A549 (cell line): ENCODE results near the gene NRIP3. TPM values are rescaled to one million over a fixed set of nuclear protein-coding genes. Genes with fewer than 3 reads are reported as not detected.

Experiments
- ATAC-seq, 2 experiments: fragments of 200-7000 bp in 1 of 2; fragments of >200 bp in 1 of 2; cut with Nextera tagmentation in 1 of 2; cut with Tn5 transposase in 1 of 2; 3 replicates each; pipeline versions ENCODE4 v1.8.0 to v1.9.1; 2018 to 2020; ENCODE audit warnings: mild to moderate bottlenecking in 1 of 2, moderate library complexity in 1 of 2
- CTCF ChIA-PET: fragments of 300-600 bp; sonication (Branson Sonifier 250); formaldehyde crosslinking; extraction: SDS; loops from one replicate; lab custom pipeline; 2021; ENCODE audit warnings: antibody characterized with exemption, inconsistent platforms; lab: Yijun Ruan, JAX
- POLR2A ChIA-PET: fragments of 350-600 bp; formaldehyde crosslinking; extraction: SDS; loops from one replicate; lab custom pipeline; 2021; ENCODE audit warnings: antibody characterized with exemption, inconsistent platforms; lab: Yijun Ruan, JAX
- DNase-seq, 2 experiments: peaks; one replicate each; pipeline versions ENCODE4 v3.0.0 to v3.0.0-alpha.2; 2011 to 2016; ENCODE audit warnings: low read depth in 1 of 2, low spot score in 1 of 2
- FAIRE-seq: peaks from 2 replicates; lab custom pipeline; 2011; peaks lifted over from hg19 to GRCh38; lab: Jason Lieb, UNC
- H3K27ac ChIP-seq, 2 experiments: fragments of >200 bp; sonication (Bioruptor Twin); formaldehyde crosslinking; 3 replicates each; pipeline ENCODE4 v1.5.1; 2016 to 2017
- H3K4me1 ChIP-seq: fragments of >200 bp; sonication (Bioruptor Twin); formaldehyde crosslinking; 3 replicates; pipeline ENCODE4 v1.6.1; 2016
- H3K4me2 ChIP-seq: fragments of >200 bp; sonication (Bioruptor Twin); formaldehyde crosslinking; 3 replicates; pipeline ENCODE4 v1.6.1; 2016
- H3K4me3 ChIP-seq: fragments of >200 bp; sonication (Bioruptor Twin); formaldehyde crosslinking; 3 replicates; pipeline ENCODE4 v1.5.1; 2016
- H3K9me3 ChIP-seq: fragments of >200 bp; sonication (Bioruptor Twin); formaldehyde crosslinking; 3 replicates; pipeline ENCODE4 v1.6.1; 2016
- BHLHE40 ChIP-seq: IDR thresholded peaks from 2 replicates; pipeline ENCODE4 v1.6.1; 2012; ENCODE audit warnings: low read depth, low read length, inconsistent platforms
- EHF ChIP-seq: fragments of 250-450 bp; sonication (Bioruptor Pico); IDR thresholded peaks from 2 replicates; pipeline ENCODE4 v1.5.0; 2020; ENCODE audit warnings: mild to moderate bottlenecking
- ESRRA ChIP-seq: fragments of 150-350 bp; IDR thresholded peaks from 2 replicates; pipeline ENCODE4 v1.6.1; 2014; ENCODE audit warnings: mild to moderate bottlenecking, low read length, borderline replicate concordance
- FOSB ChIP-seq: fragments of 250-450 bp; sonication (Bioruptor Pico); IDR thresholded peaks from 2 replicates; pipeline ENCODE4 v1.5.0; 2020; ENCODE audit warnings: mild to moderate bottlenecking, moderate library complexity
- GATA3 ChIP-seq: IDR thresholded peaks from 2 replicates; pipeline ENCODE4 v1.6.1; 2012; ENCODE audit warnings: borderline replicate concordance
- HEYL ChIP-seq: fragments of 250-450 bp; sonication (Bioruptor Pico); IDR thresholded peaks from 2 replicates; pipeline ENCODE4 v1.8.0; 2021; ENCODE audit warnings: mild to moderate bottlenecking, moderate library complexity
- POLR2AphosphoS2 ChIP-seq: conservative IDR thresholded peaks from 2 replicates; pipeline ENCODE4 v1.6.1; 2012; ENCODE audit warnings: low read length, improper control_type of control experiment, inconsistent platforms
- RAD21 ChIP-seq, 2 experiments: fragments of >200 bp in 1 of 2; sonication (Bioruptor Twin) in 1 of 2; formaldehyde crosslinking in 1 of 2; IDR thresholded peaks in 1 of 2; conservative IDR thresholded peaks in 1 of 2; 2 replicates in 1 of 2; 3 replicates in 1 of 2; pipeline ENCODE4 v1.6.1; 2012 to 2018; ENCODE audit warnings: inconsistent platforms in 1 of 2
- RARB ChIP-seq: fragments of 250-450 bp; sonication (Bioruptor Pico); IDR thresholded peaks from 2 replicates; pipeline ENCODE4 v1.8.0; 2021; ENCODE audit warnings: mild to moderate bottlenecking, moderate library complexity
- RCOR1 ChIP-seq: fragments of 150-350 bp; IDR thresholded peaks from 2 replicates; pipeline ENCODE4 v1.6.1; 2014; ENCODE audit warnings: antibody characterized with exemption, low read length, low read depth
- RNF2 ChIP-seq: fragments of 200-600 bp; sonication (generic); IDR thresholded peaks from 2 replicates; pipeline ENCODE4 v1.6.1; 2016; ENCODE audit warnings: low read depth, mild to moderate bottlenecking, antibody characterized with exemption, moderate library complexity, borderline replicate concordance
- SMC3 ChIP-seq: fragments of >200 bp; sonication (Bioruptor Twin); formaldehyde crosslinking; IDR thresholded peaks from 3 replicates; pipeline ENCODE4 v1.6.1; 2018; ENCODE audit warnings: inconsistent platforms
- TFCP2L1 ChIP-seq: fragments of 250-450 bp; sonication (Bioruptor Pico); IDR thresholded peaks from 2 replicates; pipeline ENCODE4 v1.5.0; 2021; ENCODE audit warnings: mild to moderate bottlenecking
- ZC3H11A ChIP-seq: fragments of 450-650 bp; IDR thresholded peaks from 2 replicates; pipeline ENCODE4 v1.6.1; 2014; ENCODE audit warnings: antibody characterized with exemption, mild to moderate bottlenecking
- ZSCAN20 ChIP-seq: fragments of 250-450 bp; sonication (Bioruptor Pico); IDR thresholded peaks from 2 replicates; pipeline ENCODE4 v1.8.0; 2022; ENCODE audit warnings: mild to moderate bottlenecking, moderate library complexity
- WGBS: methylation state at CpG from one replicate; pipeline ENCODE4 v1.1.6; 2017; ENCODE audit errors: missing lambda C conversion rate; 5-methylcytosine and 5-hydroxymethylcytosine counted together
- polyA plus RNA-seq, 4 experiments: library from polyadenylated mRNA; depleted of rRNA in 3 of 4; stranded (reverse); fragments of >200 nt; fragmentation: RNase III in 1 of 4; extraction: RNeasy Plus Mini Kit Qiagen cat#74134 plus additional on column Dnase treatment in 1 of 4; gene quantifications; 2 replicates in 3 of 4; 3 replicates in 1 of 4; pipeline ENCODE4 v1.2.3, GENCODE V29; 2011 to 2017
- TF ChIP-seq, protein P1 (sequence below): fragments of >200 bp; sonication (Bioruptor Twin); formaldehyde crosslinking; IDR thresholded peaks from 3 replicates; pipeline ENCODE4 v1.5.1; 2016
- TF ChIP-seq, protein P2 (sequence below): IDR thresholded peaks from 2 replicates; pipeline ENCODE4 v1.6.1; 2012
- TF ChIP-seq, protein P3 (sequence below): fragments of 150-350 bp; IDR thresholded peaks from 2 replicates; pipeline ENCODE4 v1.6.1; 2014; ENCODE audit warnings: low read depth, mild to moderate bottlenecking, low read length
- TF ChIP-seq, protein P4 (sequence below): fragments of 200-600 bp; sonication (generic); IDR thresholded peaks from 2 replicates; pipeline ENCODE4 v1.6.1; 2016; ENCODE audit warnings: antibody characterized with exemption, mild to moderate bottlenecking, moderate library complexity

Gene NRIP3
- polyA plus RNA-seq, 2 of the 4 experiments (the other 2 are of a cell fraction): 0.49 to 1.0 TPM

DNA sequence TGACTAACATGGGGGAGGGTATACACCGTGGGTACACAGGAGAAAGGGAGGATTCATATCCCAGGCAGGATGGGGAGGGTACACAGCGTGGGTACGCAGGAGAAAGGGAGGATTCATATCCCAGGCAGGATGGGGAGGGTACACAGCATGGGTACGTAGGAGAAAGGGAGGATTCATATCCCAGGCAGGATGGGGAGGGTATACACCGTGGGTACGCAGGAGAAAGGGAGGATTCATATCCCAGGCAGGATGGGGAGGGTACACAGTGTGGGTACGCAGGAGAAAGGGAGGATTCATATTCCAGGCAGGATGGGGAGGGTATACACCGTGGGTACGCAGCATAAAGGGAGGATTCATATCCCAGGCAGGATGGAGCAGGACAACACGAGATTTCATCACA is 36.6 kb upstream of the NRIP3 start:
- ATAC-seq (no peak), FAIRE-seq (no peak), DNase-seq (no peak)
- H3K9me3 ChIP-seq: peaks cover 22% of the 10 kb centered on the region
- TF ChIP-seq TFCP2L1: no peak
- TF ChIP-seq, protein P1, sequence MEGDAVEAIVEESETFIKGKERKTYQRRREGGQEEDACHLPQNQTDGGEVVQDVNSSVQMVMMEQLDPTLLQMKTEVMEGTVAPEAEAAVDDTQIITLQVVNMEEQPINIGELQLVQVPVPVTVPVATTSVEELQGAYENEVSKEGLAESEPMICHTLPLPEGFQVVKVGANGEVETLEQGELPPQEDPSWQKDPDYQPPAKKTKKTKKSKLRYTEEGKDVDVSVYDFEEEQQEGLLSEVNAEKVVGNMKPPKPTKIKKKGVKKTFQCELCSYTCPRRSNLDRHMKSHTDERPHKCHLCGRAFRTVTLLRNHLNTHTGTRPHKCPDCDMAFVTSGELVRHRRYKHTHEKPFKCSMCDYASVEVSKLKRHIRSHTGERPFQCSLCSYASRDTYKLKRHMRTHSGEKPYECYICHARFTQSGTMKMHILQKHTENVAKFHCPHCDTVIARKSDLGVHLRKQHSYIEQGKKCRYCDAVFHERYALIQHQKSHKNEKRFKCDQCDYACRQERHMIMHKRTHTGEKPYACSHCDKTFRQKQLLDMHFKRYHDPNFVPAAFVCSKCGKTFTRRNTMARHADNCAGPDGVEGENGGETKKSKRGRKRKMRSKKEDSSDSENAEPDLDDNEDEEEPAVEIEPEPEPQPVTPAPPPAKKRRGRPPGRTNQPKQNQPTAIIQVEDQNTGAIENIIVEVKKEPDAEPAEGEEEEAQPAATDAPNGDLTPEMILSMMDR: no peak
- no peak for TF ChIP-seq POLR2AphosphoS2
- TF ChIP-seq FOSB (CRISPR knock-in tag): no peak
- ChIA-PET POLR2A (no interaction called here), CTCF (no interaction called here)
- 15% methylated on average over 8 of the region's 10 CpGs for WGBS
- H3K4me2 ChIP-seq: no peak overlapping the region
- H3K4me1 ChIP-seq: no peaks in the 10 kb centered on the region
- no peak overlapping the region for H3K27ac ChIP-seq
- no peak overlapping the region for H3K4me3 ChIP-seq

DNA sequence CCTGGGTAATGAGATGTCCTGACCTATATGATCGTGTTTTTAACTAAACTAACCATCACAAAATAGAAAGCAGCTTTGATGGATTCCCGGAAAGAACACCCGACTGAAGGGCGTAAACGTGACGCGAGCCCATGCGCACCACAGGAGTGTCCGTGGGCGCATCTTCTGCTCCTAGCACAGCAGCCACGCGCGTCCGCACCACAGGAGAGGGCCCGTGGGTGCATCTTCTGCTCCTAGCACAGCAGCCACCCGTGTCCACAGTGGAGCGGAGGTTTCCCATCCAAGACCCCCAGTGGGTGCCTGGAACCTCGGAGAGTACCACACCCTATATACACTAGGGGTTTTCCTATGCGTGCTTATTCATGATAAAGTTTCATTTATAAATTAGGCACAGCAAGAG is 36.1 kb upstream of the NRIP3 start:
- DNase-seq: no peak
- POLR2A ChIA-PET: no interaction called here
- TF ChIP-seq RARB (CRISPR knock-in tag) (no peak), FOSB (CRISPR knock-in tag) (no peak), RNF2 (no peak), ESRRA (no peak), BHLHE40 (no peak), HEYL (CRISPR knock-in tag) (no peak), ZSCAN20 (CRISPR knock-in tag) (no peak), TFCP2L1 (no peak), RCOR1 (no peak), RAD21 (conservative IDR thresholded peaks at IDR 0.05 in 1 of 2, IDR thresholded peaks at IDR 0.05 in 1 of 2) (no peak), GATA3 (no peak), EHF (no peak), SMC3 (no peak), ZC3H11A (no peak)
- TF ChIP-seq, protein P2, sequence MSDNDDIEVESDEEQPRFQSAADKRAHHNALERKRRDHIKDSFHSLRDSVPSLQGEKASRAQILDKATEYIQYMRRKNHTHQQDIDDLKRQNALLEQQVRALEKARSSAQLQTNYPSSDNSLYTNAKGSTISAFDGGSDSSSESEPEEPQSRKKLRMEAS: no peak
- TF ChIP-seq, protein P3, sequence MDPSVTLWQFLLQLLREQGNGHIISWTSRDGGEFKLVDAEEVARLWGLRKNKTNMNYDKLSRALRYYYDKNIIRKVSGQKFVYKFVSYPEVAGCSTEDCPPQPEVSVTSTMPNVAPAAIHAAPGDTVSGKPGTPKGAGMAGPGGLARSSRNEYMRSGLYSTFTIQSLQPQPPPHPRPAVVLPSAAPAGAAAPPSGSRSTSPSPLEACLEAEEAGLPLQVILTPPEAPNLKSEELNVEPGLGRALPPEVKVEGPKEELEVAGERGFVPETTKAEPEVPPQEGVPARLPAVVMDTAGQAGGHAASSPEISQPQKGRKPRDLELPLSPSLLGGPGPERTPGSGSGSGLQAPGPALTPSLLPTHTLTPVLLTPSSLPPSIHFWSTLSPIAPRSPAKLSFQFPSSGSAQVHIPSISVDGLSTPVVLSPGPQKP: no peak
- TF ChIP-seq, protein P4, sequence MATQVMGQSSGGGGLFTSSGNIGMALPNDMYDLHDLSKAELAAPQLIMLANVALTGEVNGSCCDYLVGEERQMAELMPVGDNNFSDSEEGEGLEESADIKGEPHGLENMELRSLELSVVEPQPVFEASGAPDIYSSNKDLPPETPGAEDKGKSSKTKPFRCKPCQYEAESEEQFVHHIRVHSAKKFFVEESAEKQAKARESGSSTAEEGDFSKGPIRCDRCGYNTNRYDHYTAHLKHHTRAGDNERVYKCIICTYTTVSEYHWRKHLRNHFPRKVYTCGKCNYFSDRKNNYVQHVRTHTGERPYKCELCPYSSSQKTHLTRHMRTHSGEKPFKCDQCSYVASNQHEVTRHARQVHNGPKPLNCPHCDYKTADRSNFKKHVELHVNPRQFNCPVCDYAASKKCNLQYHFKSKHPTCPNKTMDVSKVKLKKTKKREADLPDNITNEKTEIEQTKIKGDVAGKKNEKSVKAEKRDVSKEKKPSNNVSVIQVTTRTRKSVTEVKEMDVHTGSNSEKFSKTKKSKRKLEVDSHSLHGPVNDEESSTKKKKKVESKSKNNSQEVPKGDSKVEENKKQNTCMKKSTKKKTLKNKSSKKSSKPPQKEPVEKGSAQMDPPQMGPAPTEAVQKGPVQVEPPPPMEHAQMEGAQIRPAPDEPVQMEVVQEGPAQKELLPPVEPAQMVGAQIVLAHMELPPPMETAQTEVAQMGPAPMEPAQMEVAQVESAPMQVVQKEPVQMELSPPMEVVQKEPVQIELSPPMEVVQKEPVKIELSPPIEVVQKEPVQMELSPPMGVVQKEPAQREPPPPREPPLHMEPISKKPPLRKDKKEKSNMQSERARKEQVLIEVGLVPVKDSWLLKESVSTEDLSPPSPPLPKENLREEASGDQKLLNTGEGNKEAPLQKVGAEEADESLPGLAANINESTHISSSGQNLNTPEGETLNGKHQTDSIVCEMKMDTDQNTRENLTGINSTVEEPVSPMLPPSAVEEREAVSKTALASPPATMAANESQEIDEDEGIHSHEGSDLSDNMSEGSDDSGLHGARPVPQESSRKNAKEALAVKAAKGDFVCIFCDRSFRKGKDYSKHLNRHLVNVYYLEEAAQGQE: no peak
- Histone ChIP-seq H3K27ac (no peak overlapping the region), H3K9me3 (peaks cover 22% of the 10 kb centered on the region), H3K4me2 (no peak overlapping the region), H3K4me3 (no peak overlapping the region), H3K4me1 (no peaks in the 10 kb centered on the region)
- CTCF ChIA-PET: no interaction called here
- FAIRE-seq: no peak
- WGBS: 78% methylated on average over 19 of the region's 19 CpGs
- no peak for ATAC-seq
